Measurements from ENCODE around the gene BCL2L13. TPM values are rescaled to one million over a fixed set of nuclear protein-coding genes. Genes with fewer than 3 reads are reported as not detected.

Gene BCL2L13
- total RNA-seq, 1 experiment from 2014 or later = 52.9 TPM

GRCh38 chr22:17712441-17712840, 73.9 kb downstream of the BCL2L13 start:
- Histone ChIP-seq H3K4me1 (ENCODE audit: insufficient read depth, low read length, poor library complexity, severe bottlenecking) (peaks cover 4% of the 10 kb centered on the region), H3K4me3 (ENCODE audit: low read depth, low read length, poor library complexity, severe bottlenecking) (no peak overlapping the region), H3K27ac (ENCODE audit: low read depth, low read length, poor library complexity, severe bottlenecking) (no peak overlapping the region), H3K36me3 (ENCODE audit: insufficient read depth, low read length, poor library complexity, severe bottlenecking) (no peaks in the 10 kb centered on the region), H3K27me3 (replicated peaks; ENCODE audit: insufficient read depth, low read depth, low read length, poor library complexity) (no peaks in the 10 kb centered on the region), H3K9me3 (ENCODE audit: low read depth, low read length, poor library complexity, severe bottlenecking) (no peaks in the 10 kb centered on the region)
- no TSS peak for BruUV-seq (replicated peaks)
- DNase-seq (ENCODE audit: low spot score) = no peak
- POLR2A ChIA-PET (ENCODE audit: low non-redundant PET) = no interaction called here
- intact Hi-C loops (cut with micrococcal nuclease; ENCODE audit: unreplicated experiment) = no loop called here
- CTCF ChIA-PET = no interaction called here
- TF ChIP-seq EZH2 (IDR thresholded peaks at IDR 0.05; ENCODE audit: borderline replicate concordance, low read depth, low read length, poor library complexity, severe bottlenecking) (no peak), CTCF (conservative IDR thresholded peaks at IDR 0.05; ENCODE audit: low read depth, low read length) (no peak)

DNA sequence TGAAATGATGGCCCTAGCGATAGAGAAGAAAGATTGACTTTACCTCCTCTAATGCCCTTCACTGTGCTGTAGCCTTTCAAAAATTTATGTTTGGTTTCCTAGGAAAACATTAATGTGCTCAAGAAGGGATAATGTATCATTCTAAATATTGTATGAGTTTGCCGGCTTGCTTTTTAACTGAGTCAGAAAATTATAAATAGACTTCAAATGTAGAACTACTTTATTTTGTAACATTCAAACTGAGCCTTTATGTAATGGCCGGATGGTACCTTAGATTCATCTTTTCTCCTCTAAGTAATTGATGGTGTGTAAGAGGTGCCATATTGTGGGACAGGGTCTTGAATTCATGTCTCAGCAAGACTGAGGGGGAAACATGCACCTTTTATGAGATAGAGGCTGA, 78.0 kb downstream of the BCL2L13 start:
- Histone ChIP-seq H3K4me1 (ENCODE audit: insufficient read depth, low read length, poor library complexity, severe bottlenecking) (no peaks in the 10 kb centered on the region), H3K27me3 (replicated peaks; ENCODE audit: insufficient read depth, low read depth, low read length, poor library complexity) (no peaks in the 10 kb centered on the region), H3K4me3 (ENCODE audit: low read depth, low read length, poor library complexity, severe bottlenecking) (no peak overlapping the region), H3K9me3 (ENCODE audit: low read depth, low read length, poor library complexity, severe bottlenecking) (no peaks in the 10 kb centered on the region), H3K36me3 (ENCODE audit: insufficient read depth, low read length, poor library complexity, severe bottlenecking) (no peaks in the 10 kb centered on the region), H3K27ac (ENCODE audit: low read depth, low read length, poor library complexity, severe bottlenecking) (no peak overlapping the region)
- no peak for DNase-seq (ENCODE audit: low spot score)
- intact Hi-C loops (cut with micrococcal nuclease; ENCODE audit: unreplicated experiment) = no loop called here
- POLR2A ChIA-PET (ENCODE audit: low non-redundant PET) = no interaction called here
- no TSS peak for BruUV-seq (replicated peaks)
- CTCF ChIA-PET = no interaction called here
- TF ChIP-seq CTCF (conservative IDR thresholded peaks at IDR 0.05; ENCODE audit: low read depth, low read length) = no peak
- no peak for TF ChIP-seq EZH2 (IDR thresholded peaks at IDR 0.05; ENCODE audit: borderline replicate concordance, low read depth, low read length, poor library complexity, severe bottlenecking)

GRCh38 chr22:17717708-17718107, 79.2 kb downstream of the BCL2L13 start:
- no peak for TF ChIP-seq CTCF (conservative IDR thresholded peaks at IDR 0.05; ENCODE audit: low read depth, low read length)
- TF ChIP-seq EZH2 (IDR thresholded peaks at IDR 0.05; ENCODE audit: borderline replicate concordance, low read depth, low read length, poor library complexity, severe bottlenecking) = no peak
- DNase-seq (ENCODE audit: low spot score) = no peak
- no peaks in the 10 kb centered on the region for H3K9me3 ChIP-seq (ENCODE audit: low read depth, low read length, poor library complexity, severe bottlenecking)
- H3K36me3 ChIP-seq (ENCODE audit: insufficient read depth, low read length, poor library complexity, severe bottlenecking) = no peaks in the 10 kb centered on the region
- no TSS peak for BruUV-seq (replicated peaks)
- ChIA-PET CTCF (interaction anchor here (0.5 kb wide), 1 partner anchor 33 kb away, joined by 4 read pairs; no protein-coding TSS in a partner anchor), POLR2A (ENCODE audit: low non-redundant PET) (no interaction called here)
- no peak overlapping the region for H3K27ac ChIP-seq (ENCODE audit: low read depth, low read length, poor library complexity, severe bottlenecking)
- no peaks in the 10 kb centered on the region for H3K27me3 ChIP-seq (replicated peaks; ENCODE audit: insufficient read depth, low read depth, low read length, poor library complexity)
- H3K4me3 ChIP-seq (ENCODE audit: low read depth, low read length, poor library complexity, severe bottlenecking) = no peak overlapping the region
- intact Hi-C loops (cut with micrococcal nuclease; ENCODE audit: unreplicated experiment) = no loop called here
- no peaks in the 10 kb centered on the region for H3K4me1 ChIP-seq (ENCODE audit: insufficient read depth, low read length, poor library complexity, severe bottlenecking)
